IMR-90 (cell line): ENCODE results near the gene KCNV2. TPM values are rescaled to one million over a fixed set of nuclear protein-coding genes. Genes with fewer than 3 reads are reported as not detected.

Source experiments
- ATAC-seq: fragments of 200-7000 bp; cut with Tn5 transposase; 2 replicates; pipeline ENCODE4 v1.9.1; 2020; ENCODE audit warnings: low read depth, mild to moderate bottlenecking, moderate library complexity
- BruUV-seq: library from RNA; stranded (reverse); fragments of 400-500 nt; replicated peaks from 2 replicates; lab custom pipeline; 2021; lab: Mats Ljungman, UMichigan
- CTCF ChIA-PET: fragments of 300-600 bp; formaldehyde crosslinking; extraction: SDS; loops from one replicate; lab custom pipeline; 2021; ENCODE audit warnings: antibody characterized with exemption; lab: Yijun Ruan, JAX
- POLR2A ChIA-PET: fragments of 300-600 bp; sonication (Branson Sonifier 250); formaldehyde crosslinking; loops from one replicate; lab custom pipeline; 2022; ENCODE audit warnings: antibody characterized with exemption; ENCODE audit not compliant: unreplicated experiment; lab: Charles Lee
- DNase-seq: peaks from one replicate; pipeline ENCODE4 v3.0.0; 2013
- H2AFZ ChIP-seq: replicated peaks from 2 replicates; pipeline ENCODE3; 2013; ENCODE audit warnings: low read length, mild to moderate bottlenecking; ENCODE audit not compliant: poor library complexity
- H2AK5ac ChIP-seq: 2 replicates; pipeline ENCODE4 v1.6.1; 2013; ENCODE audit warnings: low read depth, low read length, inconsistent platforms
- H2AK9ac ChIP-seq: replicated peaks from 2 replicates; pipeline ENCODE3; 2013; ENCODE audit warnings: mild to moderate bottlenecking, low read depth, low read length, moderate library complexity; ENCODE audit not compliant: poor library complexity
- H2BK120ac ChIP-seq: 2 replicates; pipeline ENCODE4 v1.6.1; 2013; ENCODE audit warnings: low read depth, low read length, inconsistent platforms
- H2BK15ac ChIP-seq: 3 replicates; pipeline ENCODE4 v1.6.1; 2013; ENCODE audit warnings: low read depth, low read length, inconsistent platforms
- H2BK20ac ChIP-seq: 2 replicates; pipeline ENCODE4 v1.6.1; 2013; ENCODE audit warnings: low read depth, mild to moderate bottlenecking, inconsistent platforms, low read length, moderate library complexity
- H2BK5ac ChIP-seq: 2 replicates; pipeline ENCODE4 v1.6.1; 2013; ENCODE audit warnings: mild to moderate bottlenecking, low read depth, low read length, inconsistent platforms; ENCODE audit not compliant: poor library complexity, severe bottlenecking
- H3K14ac ChIP-seq: replicated peaks from 2 replicates; pipeline ENCODE4 v1.6.1; 2013; ENCODE audit warnings: low read depth, low read length, inconsistent platforms
- H3K18ac ChIP-seq: 2 replicates; pipeline ENCODE4 v1.6.1; 2013; ENCODE audit warnings: low read depth, low read length, control low read depth
- H3K23ac ChIP-seq: 2 replicates; pipeline ENCODE4 v1.6.1; 2013; ENCODE audit warnings: low read depth, low read length, inconsistent platforms
- H3K27ac ChIP-seq: 2 replicates; pipeline ENCODE4 v1.5.1; 2013; ENCODE audit warnings: mild to moderate bottlenecking, control low read depth, low read length; ENCODE audit not compliant: insufficient read depth
- H3K27me3 ChIP-seq: 2 replicates; pipeline ENCODE4 v1.6.1; 2013; ENCODE audit warnings: low read length; ENCODE audit not compliant: control insufficient read depth, insufficient read depth
- H3K36me3 ChIP-seq: 2 replicates; pipeline ENCODE4 v1.6.1; 2013; ENCODE audit warnings: low read length, mixed read lengths; ENCODE audit not compliant: control insufficient read depth, insufficient read depth
- H3K4ac ChIP-seq: 2 replicates; pipeline ENCODE4 v1.6.1; 2013; ENCODE audit warnings: low read depth, low read length, inconsistent platforms
- H3K4me1 ChIP-seq: 2 replicates; pipeline ENCODE4 v1.6.1; 2013; ENCODE audit warnings: low read length, mixed read lengths; ENCODE audit not compliant: control insufficient read depth, insufficient read depth
- H3K4me2 ChIP-seq: 2 replicates; pipeline ENCODE4 v1.6.1; 2013; ENCODE audit warnings: low read depth, mild to moderate bottlenecking, control low read depth, low read length, moderate library complexity
- H3K4me3 ChIP-seq: 2 replicates; pipeline ENCODE4 v1.5.1; 2013; ENCODE audit warnings: low read depth, mild to moderate bottlenecking, control low read depth, low read length, moderate library complexity; ENCODE audit not compliant: insufficient read depth
- H3K56ac ChIP-seq: 2 replicates; pipeline ENCODE4 v1.6.1; 2013; ENCODE audit warnings: low read length, inconsistent platforms; ENCODE audit not compliant: insufficient read depth; ENCODE audit errors: extremely low read depth
- H3K79me1 ChIP-seq, 2 experiments: 2 replicates each; pipeline ENCODE4 v1.6.1; 2013; ENCODE audit warnings: low read length in 2 of 2, inconsistent platforms in 1 of 2, low read depth in 1 of 2
- H3K9ac ChIP-seq: 2 replicates; pipeline ENCODE4 v1.6.1; 2013; ENCODE audit warnings: low read depth, low read length, control low read depth
- H3K9me1 ChIP-seq: 2 replicates; pipeline ENCODE4 v1.6.1; 2013; ENCODE audit warnings: low read length, inconsistent platforms; ENCODE audit not compliant: insufficient read depth
- H3K9me3 ChIP-seq: 2 replicates; pipeline ENCODE4 v1.6.1; 2013; ENCODE audit warnings: low read length; ENCODE audit not compliant: control insufficient read depth, insufficient read depth
- H4K20me1 ChIP-seq: 2 replicates; pipeline ENCODE4 v1.6.1; 2013; ENCODE audit warnings: low read length, inconsistent platforms; ENCODE audit not compliant: insufficient read depth
- H4K5ac ChIP-seq: 2 replicates; pipeline ENCODE4 v1.6.1; 2013; ENCODE audit warnings: mild to moderate bottlenecking, low read depth, low read length, control low read depth
- H4K8ac ChIP-seq, 2 experiments: 2 replicates each; pipeline ENCODE4 v1.6.1; 2013; ENCODE audit warnings: low read depth in 2 of 2, low read length in 2 of 2, control low read depth in 1 of 2, inconsistent platforms in 1 of 2
- H4K91ac ChIP-seq: 2 replicates; pipeline ENCODE4 v1.6.1; 2013; ENCODE audit warnings: low read depth, low read length, inconsistent platforms; ENCODE audit not compliant: insufficient read depth
- BHLHE40 ChIP-seq: fragments of 150-350 bp; IDR thresholded peaks from 2 replicates; pipeline ENCODE4 v1.6.1; 2016; ENCODE audit warnings: mild to moderate bottlenecking, low read depth, low read length
- CHD1 ChIP-seq: IDR thresholded peaks from 2 replicates; pipeline ENCODE4 v1.6.1; 2012; ENCODE audit warnings: low read depth, low read length, improper control_type of control experiment
- FOS ChIP-seq: fragments of 150-350 bp; IDR thresholded peaks from 2 replicates; pipeline ENCODE4 v1.6.1; 2016; ENCODE audit warnings: low read depth, low read length
- MAFK ChIP-seq: IDR thresholded peaks from 2 replicates; pipeline ENCODE4 v1.6.1; 2012; ENCODE audit warnings: low read depth, low read length, improper control_type of control experiment
- MAZ ChIP-seq: IDR thresholded peaks from 2 replicates; pipeline ENCODE4 v1.6.1; 2012; ENCODE audit warnings: low read depth, mild to moderate bottlenecking, low read length, improper control_type of control experiment, moderate library complexity, borderline replicate concordance
- MXI1 ChIP-seq: IDR thresholded peaks from 2 replicates; pipeline ENCODE4 v1.6.1; 2012; ENCODE audit warnings: low read depth, mild to moderate bottlenecking, low read length, moderate library complexity, borderline replicate concordance
- NFE2L2 ChIP-seq: fragments of 150-350 bp; IDR thresholded peaks from 2 replicates; pipeline ENCODE4 v1.6.1; 2016; ENCODE audit warnings: low read depth, mild to moderate bottlenecking, low read length
- POLR2A ChIP-seq: IDR thresholded peaks from 2 replicates; pipeline ENCODE4 v1.6.1; 2012; ENCODE audit warnings: mild to moderate bottlenecking, low read depth, low read length
- RAD21 ChIP-seq: IDR thresholded peaks from 2 replicates; pipeline ENCODE4 v1.6.1; 2012; ENCODE audit warnings: low read length, improper control_type of control experiment
- RCOR1 ChIP-seq: IDR thresholded peaks from 2 replicates; pipeline ENCODE4 v1.6.1; 2012; ENCODE audit warnings: mild to moderate bottlenecking, low read length, improper control_type of control experiment; ENCODE audit not compliant: insufficient replicate concordance
- SMC3 ChIP-seq: fragments of 150-350 bp; IDR thresholded peaks from 2 replicates; pipeline ENCODE4 v1.6.1; 2016; ENCODE audit warnings: low read depth, mild to moderate bottlenecking, antibody characterized with exemption, low read length, moderate library complexity
- WGBS, 2 experiments: methylation state at CpG; one replicate each; pipeline versions ENCODE4 v1.1.5 to v1.1.7; 2013; ENCODE audit warnings: missing lambda C conversion rate in 2 of 2; ENCODE audit not compliant: insufficient read length in 1 of 2; ENCODE audit errors: extremely low coverage in 2 of 2; 5-methylcytosine and 5-hydroxymethylcytosine counted together
- dilution Hi-C: fragments of 300-500 bp; cut with HindIII; formaldehyde crosslinking; loops from one replicate; pipeline ENCODE4 v1.14.3; 2018; ENCODE audit warnings: low sequenced_read_pairs; ENCODE audit not compliant: unreplicated experiment
- in situ Hi-C: fragments of 300-500 bp; cut with MboI; formaldehyde crosslinking; loops from 3 replicates; pipeline ENCODE4 v1.14.3; 2019; ENCODE audit warnings: low sequenced_read_pairs, inconsistent platforms, mixed read lengths
- intact Hi-C: fragments of 100-400 bp; cut with micrococcal nuclease; formaldehyde crosslinking; loops from 2 replicates; pipeline ENCODE4 v1.10.0; 2022
- polyA plus RNA-seq, 3 experiments: library from polyadenylated mRNA; depleted of rRNA; stranded (reverse); fragments of >200 nt; gene quantifications; 2 replicates each; pipeline ENCODE4 v1.2.3, GENCODE V29; 2012; ENCODE audit warnings: low replicate concordance in 1 of 3
- total RNA-seq: library from RNA; depleted of rRNA; stranded (reverse); fragments of >200 nt; gene quantifications from 2 replicates; pipeline ENCODE4 v1.2.3, GENCODE V29; 2012
- TF ChIP-seq, protein P1 (sequence below): fragments of 150-350 bp; IDR thresholded peaks from 2 replicates; pipeline ENCODE4 v1.6.1; 2017; ENCODE audit warnings: mild to moderate bottlenecking, antibody characterized with exemption, low read length, low read depth

The KCNV2 gene
- total and polyA plus RNA-seq, 2 of the 4 experiments (the other 2 are of a cell fraction): not detected

DNA sequence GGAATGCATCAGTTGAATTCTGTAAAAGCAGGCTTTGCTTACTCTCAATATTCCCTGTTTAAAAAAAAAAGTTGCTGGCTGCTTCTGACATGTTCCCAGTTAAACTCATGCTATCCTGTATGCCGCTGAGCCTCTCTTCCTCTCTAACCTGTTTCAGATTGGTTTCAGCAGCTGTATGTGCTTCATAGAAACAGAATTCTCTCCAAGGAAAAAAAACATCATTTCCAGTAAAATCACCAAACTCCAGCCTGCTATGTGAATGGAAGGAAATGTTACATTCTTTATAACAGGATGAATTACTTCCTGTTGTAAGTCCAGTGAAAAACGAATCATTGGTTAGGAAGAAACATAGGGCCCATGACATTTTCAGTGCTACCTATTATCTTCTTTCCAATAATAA, 25.7 kb upstream of the KCNV2 start:
- no peak overlapping the region for H2AFZ ChIP-seq
- no TSS peak for BruUV-seq
- H2BK5ac ChIP-seq: no peak overlapping the region
- H4K91ac ChIP-seq: no peak overlapping the region
- H2BK15ac ChIP-seq: no peak overlapping the region
- no peak overlapping the region for H2AK5ac ChIP-seq
- dilution Hi-C loops (no loop called here), in situ Hi-C loops (no loop called here), intact Hi-C loops (no loop called here)
- H3K56ac ChIP-seq: no peak overlapping the region
- no peak overlapping the region for H3K4me3 ChIP-seq
- no peak overlapping the region for H3K9ac ChIP-seq
- no peaks in the 10 kb centered on the region for H3K79me1 ChIP-seq
- peak; percentile 2 for DNase-seq
- no peaks in the 10 kb centered on the region for H3K4me1 ChIP-seq
- no peak overlapping the region for H2AK9ac ChIP-seq
- TF ChIP-seq MAZ (no peak), MXI1 (no peak), NFE2L2 (no peak), POLR2A (no peak), FOS (no peak), BHLHE40 (no peak), CHD1 (no peak), RAD21 (no peak), SMC3 (no peak), RCOR1 (no peak), MAFK (no peak)
- TF ChIP-seq, protein P1, sequence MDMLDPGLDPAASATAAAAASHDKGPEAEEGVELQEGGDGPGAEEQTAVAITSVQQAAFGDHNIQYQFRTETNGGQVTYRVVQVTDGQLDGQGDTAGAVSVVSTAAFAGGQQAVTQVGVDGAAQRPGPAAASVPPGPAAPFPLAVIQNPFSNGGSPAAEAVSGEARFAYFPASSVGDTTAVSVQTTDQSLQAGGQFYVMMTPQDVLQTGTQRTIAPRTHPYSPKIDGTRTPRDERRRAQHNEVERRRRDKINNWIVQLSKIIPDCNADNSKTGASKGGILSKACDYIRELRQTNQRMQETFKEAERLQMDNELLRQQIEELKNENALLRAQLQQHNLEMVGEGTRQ: no peak
- H3K9me1 ChIP-seq: peaks cover 7% of the 10 kb centered on the region; the same call in 1 of the 2 replicates
- no peak overlapping the region for H2BK20ac ChIP-seq
- H2BK120ac ChIP-seq: no peak overlapping the region
- H3K23ac ChIP-seq: no peak overlapping the region
- ChIA-PET CTCF (no interaction called here), POLR2A (interaction anchor here (0.6 kb wide), 1 partner anchor 27 kb away, joined by 3 read pairs; no protein-coding TSS in a partner anchor)
- H3K9me3 ChIP-seq: no peaks in the 10 kb centered on the region
- H4K20me1 ChIP-seq: no peaks in the 10 kb centered on the region
- H3K27ac ChIP-seq: no peak overlapping the region
- no peak overlapping the region for H3K4me2 ChIP-seq
- H4K5ac ChIP-seq: no peak overlapping the region
- no peaks in the 10 kb centered on the region for H3K36me3 ChIP-seq
- H3K27me3 ChIP-seq: no peaks in the 10 kb centered on the region
- no peak overlapping the region for H3K18ac ChIP-seq
- no peak for ATAC-seq
- no CpG with 5 or more reads among the region's 2 CpGs for WGBS, 2 experiments
- no peak overlapping the region for H4K8ac ChIP-seq
- H3K14ac ChIP-seq: no peak overlapping the region
- H3K4ac ChIP-seq: no peak overlapping the region
